HepG2 (cell line): ENCODE measurements around the gene CCDC192. TPM values are rescaled to one million over a fixed set of nuclear protein-coding genes. Genes with fewer than 3 reads are reported as not detected.

ENCODE experiments used
- NR1H2 ChIP-seq: sonication (generic); formaldehyde crosslinking; IDR thresholded peaks from 2 replicates; pipeline ENCODE4 v1.8.1; 2022; ENCODE audit warnings: low read depth, missing genetic modification reagents, borderline replicate concordance
- SMAD9 ChIP-seq: sonication (generic); formaldehyde crosslinking; IDR thresholded peaks from 2 replicates; pipeline ENCODE4 v1.5.1; 2020; ENCODE audit warnings: mild to moderate bottlenecking, missing genetic modification reagents
- SP140L ChIP-seq: sonication (generic); formaldehyde crosslinking; IDR thresholded peaks from 2 replicates; pipeline ENCODE4 v1.4.0; 2020; ENCODE audit warnings: missing genetic modification reagents, borderline replicate concordance
- ZBTB42 ChIP-seq: sonication (generic); formaldehyde crosslinking; IDR thresholded peaks from 2 replicates; pipeline ENCODE4 v1.5.0; 2020; ENCODE audit warnings: mild to moderate bottlenecking, missing genetic modification reagents
- ZNF570 ChIP-seq: sonication (generic); formaldehyde crosslinking; IDR thresholded peaks from 2 replicates; pipeline ENCODE4 v1.4.0; 2020; ENCODE audit warnings: mild to moderate bottlenecking, missing genetic modification reagents, borderline replicate concordance
- ZNF737 ChIP-seq: sonication (generic); formaldehyde crosslinking; IDR thresholded peaks from 2 replicates; pipeline ENCODE4 v1.5.0; 2020; ENCODE audit warnings: missing genetic modification reagents, mild to moderate bottlenecking, borderline replicate concordance
- polyA plus RNA-seq, 8 experiments: library from polyadenylated mRNA; depleted of rRNA in 3 of 8; stranded (reverse) in 7 of 8; unstranded in 1 of 8; fragments of >200 nt; fragmentation: Illumina TruSeq in 4 of 8; extraction: Trizol in 4 of 8; gene quantifications; 2 replicates each; pipeline versions ENCODE4 v1.2.1 to v1.2.3, GENCODE V29; 2011 to 2016; ENCODE audit warnings: low read depth in 4 of 8, missing spikeins in 1 of 8, mixed read lengths in 1 of 8; ENCODE audit not compliant: insufficient read depth in 1 of 8
- total RNA-seq, 5 experiments: library from RNA; depleted of rRNA; stranded (reverse); fragments of >200 nt; fragmentation: Illumina TruSeq; extraction: Trizol; gene quantifications; 2 replicates each; pipeline ENCODE4 v1.2.3, GENCODE V29; 2016; ENCODE audit warnings: low read depth in 1 of 5
- TF ChIP-seq, protein P1 (sequence below): sonication (generic); formaldehyde crosslinking; IDR thresholded peaks from 2 replicates; pipeline ENCODE4 v1.9.0; 2021; ENCODE audit warnings: missing genetic modification reagents, mild to moderate bottlenecking, borderline replicate concordance
- TF ChIP-seq, protein P2 (sequence below): sonication (generic); formaldehyde crosslinking; IDR thresholded peaks from 2 replicates; pipeline ENCODE4 v1.5.0; 2020; ENCODE audit warnings: mild to moderate bottlenecking, missing genetic modification reagents
- TF ChIP-seq, protein P3 (sequence below): IDR thresholded peaks from 2 replicates; pipeline ENCODE4 v1.6.1; 2016; ENCODE audit warnings: missing compliant biosample characterization, missing genetic modification reagents, borderline replicate concordance
- TF ChIP-seq, protein P4 (sequence below): sonication (generic); formaldehyde crosslinking; IDR thresholded peaks from 2 replicates; pipeline ENCODE4 v1.4.0; 2020; ENCODE audit warnings: missing genetic modification reagents
- TF ChIP-seq, protein P5 (sequence below): sonication (generic); formaldehyde crosslinking; IDR thresholded peaks from 2 replicates; pipeline ENCODE4 v1.4.0; 2020; ENCODE audit warnings: mild to moderate bottlenecking, missing genetic modification reagents
- TF ChIP-seq, protein P6 (sequence below): IDR thresholded peaks from 2 replicates; pipeline ENCODE4 v1.6.1; 2016; ENCODE audit warnings: missing biosample characterization, missing genetic modification reagents, low read depth

Gene CCDC192
- total and polyA plus RNA-seq, 2 of the 13 experiments (the other 11 are each of a cell fraction or from before 2014, with no cell fraction given): not detected

DNA sequence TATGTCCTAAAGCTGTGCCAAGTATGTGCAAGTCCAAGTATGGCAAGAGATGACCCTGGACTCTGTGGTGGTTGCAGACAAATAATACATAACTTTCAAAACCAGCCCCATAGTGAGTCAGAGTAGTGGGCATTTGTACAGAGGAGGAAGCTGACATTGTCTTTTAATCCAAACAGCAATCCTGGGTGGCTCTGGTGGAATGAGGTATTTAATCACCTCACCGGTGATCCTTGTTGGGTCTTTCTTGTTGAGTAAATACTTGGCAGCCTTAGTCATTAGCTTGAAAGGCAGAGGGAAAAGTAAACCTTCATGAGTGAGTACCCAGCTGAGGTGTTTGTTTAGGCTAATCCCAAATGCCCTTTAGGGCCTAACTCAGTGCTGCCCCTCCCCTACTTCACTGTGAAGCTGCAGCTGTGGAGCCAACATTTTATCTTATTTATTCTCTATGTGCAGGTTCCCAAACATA, 231.6 kb downstream of the CCDC192 start (continued):
- TF ChIP-seq, protein P1, sequence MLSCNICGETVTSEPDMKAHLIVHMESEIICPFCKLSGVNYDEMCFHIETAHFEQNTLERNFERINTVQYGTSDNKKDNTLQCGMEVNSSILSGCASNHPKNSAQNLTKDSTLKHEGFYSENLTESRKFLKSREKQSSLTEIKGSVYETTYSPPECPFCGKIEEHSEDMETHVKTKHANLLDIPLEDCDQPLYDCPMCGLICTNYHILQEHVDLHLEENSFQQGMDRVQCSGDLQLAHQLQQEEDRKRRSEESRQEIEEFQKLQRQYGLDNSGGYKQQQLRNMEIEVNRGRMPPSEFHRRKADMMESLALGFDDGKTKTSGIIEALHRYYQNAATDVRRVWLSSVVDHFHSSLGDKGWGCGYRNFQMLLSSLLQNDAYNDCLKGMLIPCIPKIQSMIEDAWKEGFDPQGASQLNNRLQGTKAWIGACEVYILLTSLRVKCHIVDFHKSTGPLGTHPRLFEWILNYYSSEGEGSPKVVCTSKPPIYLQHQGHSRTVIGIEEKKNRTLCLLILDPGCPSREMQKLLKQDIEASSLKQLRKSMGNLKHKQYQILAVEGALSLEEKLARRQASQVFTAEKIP (CRISPR knock-in tag): no peak
- TF ChIP-seq, protein P2, sequence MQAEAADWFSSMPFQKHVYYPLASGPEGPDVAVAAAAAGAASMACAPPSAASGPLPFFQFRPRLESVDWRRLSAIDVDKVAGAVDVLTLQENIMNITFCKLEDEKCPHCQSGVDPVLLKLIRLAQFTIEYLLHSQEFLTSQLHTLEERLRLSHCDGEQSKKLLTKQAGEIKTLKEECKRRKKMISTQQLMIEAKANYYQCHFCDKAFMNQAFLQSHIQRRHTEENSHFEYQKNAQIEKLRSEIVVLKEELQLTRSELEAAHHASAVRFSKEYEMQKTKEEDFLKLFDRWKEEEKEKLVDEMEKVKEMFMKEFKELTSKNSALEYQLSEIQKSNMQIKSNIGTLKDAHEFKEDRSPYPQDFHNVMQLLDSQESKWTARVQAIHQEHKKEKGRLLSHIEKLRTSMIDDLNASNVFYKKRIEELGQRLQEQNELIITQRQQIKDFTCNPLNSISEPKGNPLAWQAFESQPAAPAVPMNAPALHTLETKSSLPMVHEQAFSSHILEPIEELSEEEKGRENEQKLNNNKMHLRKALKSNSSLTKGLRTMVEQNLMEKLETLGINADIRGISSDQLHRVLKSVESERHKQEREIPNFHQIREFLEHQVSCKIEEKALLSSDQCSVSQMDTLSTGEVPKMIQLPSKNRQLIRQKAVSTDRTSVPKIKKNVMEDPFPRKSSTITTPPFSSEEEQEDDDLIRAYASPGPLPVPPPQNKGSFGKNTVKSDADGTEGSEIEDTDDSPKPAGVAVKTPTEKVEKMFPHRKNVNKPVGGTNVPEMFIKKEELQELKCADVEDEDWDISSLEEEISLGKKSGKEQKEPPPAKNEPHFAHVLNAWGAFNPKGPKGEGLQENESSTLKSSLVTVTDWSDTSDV (CRISPR knock-in tag): no peak
- TF ChIP-seq ZBTB42 (CRISPR knock-in tag): no peak
- TF ChIP-seq, protein P3, sequence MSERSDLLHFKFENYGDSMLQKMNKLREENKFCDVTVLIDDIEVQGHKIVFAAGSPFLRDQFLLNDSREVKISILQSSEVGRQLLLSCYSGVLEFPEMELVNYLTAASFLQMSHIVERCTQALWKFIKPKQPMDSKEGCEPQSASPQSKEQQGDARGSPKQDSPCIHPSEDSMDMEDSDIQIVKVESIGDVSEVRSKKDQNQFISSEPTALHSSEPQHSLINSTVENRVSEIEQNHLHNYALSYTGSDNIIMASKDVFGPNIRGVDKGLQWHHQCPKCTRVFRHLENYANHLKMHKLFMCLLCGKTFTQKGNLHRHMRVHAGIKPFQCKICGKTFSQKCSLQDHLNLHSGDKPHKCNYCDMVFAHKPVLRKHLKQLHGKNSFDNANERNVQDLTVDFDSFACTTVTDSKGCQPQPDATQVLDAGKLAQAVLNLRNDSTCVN (CRISPR knock-in tag): no peak
- TF ChIP-seq, protein P4, sequence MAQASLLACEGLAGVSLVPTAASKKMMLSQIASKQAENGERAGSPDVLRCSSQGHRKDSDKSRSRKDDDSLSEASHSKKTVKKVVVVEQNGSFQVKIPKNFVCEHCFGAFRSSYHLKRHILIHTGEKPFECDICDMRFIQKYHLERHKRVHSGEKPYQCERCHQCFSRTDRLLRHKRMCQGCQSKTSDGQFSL (CRISPR knock-in tag): no peak
- TF ChIP-seq, protein P5, sequence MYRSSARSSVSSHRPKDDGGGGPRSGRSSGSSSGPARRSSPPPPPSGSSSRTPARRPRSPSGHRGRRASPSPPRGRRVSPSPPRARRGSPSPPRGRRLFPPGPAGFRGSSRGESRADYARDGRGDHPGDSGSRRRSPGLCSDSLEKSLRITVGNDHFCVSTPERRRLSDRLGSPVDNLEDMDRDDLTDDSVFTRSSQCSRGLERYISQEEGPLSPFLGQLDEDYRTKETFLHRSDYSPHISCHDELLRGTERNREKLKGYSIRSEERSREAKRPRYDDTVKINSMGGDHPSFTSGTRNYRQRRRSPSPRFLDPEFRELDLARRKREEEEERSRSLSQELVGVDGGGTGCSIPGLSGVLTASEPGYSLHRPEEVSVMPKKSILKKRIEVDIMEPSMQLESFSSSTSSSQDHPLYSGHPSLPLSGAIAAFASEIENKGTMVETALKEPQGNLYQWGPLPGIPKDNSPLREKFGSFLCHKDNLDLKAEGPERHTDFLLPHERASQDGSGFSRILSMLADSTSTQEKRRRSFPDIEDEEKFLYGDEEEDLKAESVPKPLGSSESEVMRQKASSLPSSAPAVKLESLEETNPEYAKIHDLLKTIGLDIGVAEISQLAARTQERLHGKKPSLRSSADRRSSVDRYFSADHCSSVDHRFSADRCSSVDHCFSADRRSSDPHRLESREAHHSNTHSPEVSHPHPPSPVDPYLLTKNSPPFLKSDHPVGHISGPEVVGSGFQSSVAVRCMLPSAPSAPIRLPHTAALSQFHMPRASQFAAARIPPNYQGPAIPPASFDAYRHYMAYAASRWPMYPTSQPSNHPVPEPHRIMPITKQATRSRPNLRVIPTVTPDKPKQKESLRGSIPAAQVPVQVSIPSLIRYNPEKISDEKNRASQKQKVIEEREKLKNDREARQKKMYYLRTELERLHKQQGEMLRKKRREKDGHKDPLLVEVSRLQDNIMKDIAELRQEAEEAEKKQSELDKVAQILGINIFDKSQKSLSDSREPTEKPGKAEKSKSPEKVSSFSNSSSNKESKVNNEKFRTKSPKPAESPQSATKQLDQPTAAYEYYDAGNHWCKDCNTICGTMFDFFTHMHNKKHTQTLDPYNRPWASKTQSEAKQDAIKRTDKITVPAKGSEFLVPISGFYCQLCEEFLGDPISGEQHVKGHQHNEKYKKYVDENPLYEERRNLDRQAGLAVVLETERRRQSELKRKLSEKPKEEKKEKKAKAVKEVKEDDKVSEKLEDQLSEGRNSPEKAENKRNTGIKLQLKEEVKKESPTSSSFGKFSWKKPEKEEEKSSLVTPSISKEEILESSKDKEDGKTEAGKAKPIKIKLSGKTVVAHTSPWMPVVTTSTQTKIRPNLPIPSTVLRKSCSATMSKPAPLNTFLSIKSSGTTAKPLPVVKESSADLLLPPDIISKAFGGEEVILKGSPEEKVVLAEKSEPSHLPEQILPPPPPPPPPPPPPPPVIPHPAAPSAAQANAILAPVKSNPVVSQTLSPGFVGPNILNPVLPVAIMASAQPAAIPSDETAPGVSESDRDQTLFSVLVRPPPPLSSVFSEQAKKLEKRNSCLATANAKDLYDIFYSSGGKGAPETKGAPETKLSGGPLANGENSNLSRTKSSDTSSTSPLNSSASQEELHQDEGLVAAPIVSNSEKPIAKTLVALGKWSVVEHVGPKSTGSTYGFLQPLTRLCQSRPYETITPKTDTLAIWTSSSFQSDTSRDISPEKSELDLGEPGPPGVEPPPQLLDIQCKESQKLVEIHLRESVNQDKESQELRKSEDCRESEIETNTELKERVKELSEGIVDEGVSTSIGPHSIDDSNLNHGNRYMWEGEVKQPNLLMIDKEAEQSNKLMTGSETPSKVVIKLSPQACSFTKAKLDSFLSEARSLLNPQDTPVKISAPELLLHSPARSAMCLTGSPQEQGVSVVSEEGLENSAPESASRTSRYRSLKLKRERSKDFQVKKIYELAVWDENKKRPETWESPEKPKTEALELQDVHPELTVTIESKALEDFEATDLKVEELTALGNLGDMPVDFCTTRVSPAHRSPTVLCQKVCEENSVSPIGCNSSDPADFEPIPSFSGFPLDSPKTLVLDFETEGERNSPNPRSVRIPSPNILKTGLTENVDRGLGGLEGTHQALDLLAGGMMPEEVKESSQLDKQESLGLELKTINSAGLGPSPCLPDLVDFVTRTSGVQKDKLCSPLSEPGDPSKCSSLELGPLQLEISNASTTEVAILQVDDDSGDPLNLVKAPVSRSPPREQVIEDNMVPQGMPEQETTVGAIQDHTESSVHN (CRISPR knock-in tag): no peak
- no peak for TF ChIP-seq SMAD9 (CRISPR knock-in tag)
- no peak for TF ChIP-seq ZNF737 (CRISPR knock-in tag)
- TF ChIP-seq, protein P6, sequence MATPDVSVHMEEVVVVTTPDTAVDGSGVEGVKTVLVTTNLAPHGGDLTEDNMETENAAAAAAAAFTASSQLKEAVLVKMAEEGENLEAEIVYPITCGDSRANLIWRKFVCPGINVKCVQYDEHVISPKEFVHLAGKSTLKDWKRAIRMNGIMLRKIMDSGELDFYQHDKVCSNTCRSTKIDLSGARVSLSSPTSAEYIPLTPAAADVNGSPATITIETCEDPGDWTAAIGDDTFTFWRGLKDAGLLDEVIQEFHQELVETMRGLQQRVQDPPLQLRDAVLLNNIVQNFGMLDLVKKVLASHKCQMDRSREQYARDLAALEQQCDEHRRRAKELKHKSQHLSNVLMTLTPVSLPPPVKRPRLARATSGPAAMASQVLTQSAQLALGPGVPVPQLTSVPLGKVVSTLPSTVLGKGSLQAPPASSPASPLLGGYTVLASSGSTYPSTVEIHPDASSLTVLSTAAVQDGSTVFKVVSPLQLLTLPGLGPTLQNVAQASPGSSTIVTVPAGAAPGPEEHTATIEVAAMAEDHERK (CRISPR knock-in tag): no peak
- TF ChIP-seq NR1H2 (CRISPR knock-in tag): no peak
- TF ChIP-seq ZNF570 (CRISPR knock-in tag): no peak
- no peak for TF ChIP-seq SP140L (CRISPR knock-in tag)
